ENCODE measurements around the gene DDX46.

DDX46 gene

DNA sequence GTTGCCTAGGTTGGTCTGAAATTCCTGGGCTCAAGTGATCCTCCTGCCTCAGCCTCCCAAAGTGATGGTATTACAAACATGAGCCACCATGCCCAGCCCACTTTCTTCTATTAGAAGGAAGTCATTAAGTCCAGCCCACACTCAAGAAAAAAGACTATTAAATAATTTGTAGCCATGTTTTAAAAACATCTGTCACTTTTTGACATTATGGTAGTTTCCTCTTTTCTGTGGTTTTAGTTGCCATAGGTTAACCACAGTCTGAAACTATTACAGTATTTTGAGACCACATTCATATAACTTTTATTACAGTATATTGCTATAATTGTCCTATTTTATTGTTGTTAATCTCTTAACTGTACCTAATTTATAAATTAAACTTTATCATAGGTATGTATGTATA lies 55.2 kb downstream of the DDX46 start:
- no peak for DNase-seq (ENCODE audit: extremely low read depth, low read depth)
- TF ChIP-seq, protein P1, sequence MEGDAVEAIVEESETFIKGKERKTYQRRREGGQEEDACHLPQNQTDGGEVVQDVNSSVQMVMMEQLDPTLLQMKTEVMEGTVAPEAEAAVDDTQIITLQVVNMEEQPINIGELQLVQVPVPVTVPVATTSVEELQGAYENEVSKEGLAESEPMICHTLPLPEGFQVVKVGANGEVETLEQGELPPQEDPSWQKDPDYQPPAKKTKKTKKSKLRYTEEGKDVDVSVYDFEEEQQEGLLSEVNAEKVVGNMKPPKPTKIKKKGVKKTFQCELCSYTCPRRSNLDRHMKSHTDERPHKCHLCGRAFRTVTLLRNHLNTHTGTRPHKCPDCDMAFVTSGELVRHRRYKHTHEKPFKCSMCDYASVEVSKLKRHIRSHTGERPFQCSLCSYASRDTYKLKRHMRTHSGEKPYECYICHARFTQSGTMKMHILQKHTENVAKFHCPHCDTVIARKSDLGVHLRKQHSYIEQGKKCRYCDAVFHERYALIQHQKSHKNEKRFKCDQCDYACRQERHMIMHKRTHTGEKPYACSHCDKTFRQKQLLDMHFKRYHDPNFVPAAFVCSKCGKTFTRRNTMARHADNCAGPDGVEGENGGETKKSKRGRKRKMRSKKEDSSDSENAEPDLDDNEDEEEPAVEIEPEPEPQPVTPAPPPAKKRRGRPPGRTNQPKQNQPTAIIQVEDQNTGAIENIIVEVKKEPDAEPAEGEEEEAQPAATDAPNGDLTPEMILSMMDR (IDR thresholded peaks at IDR 0.05; ENCODE audit: low read depth, low read length): no peak

DNA sequence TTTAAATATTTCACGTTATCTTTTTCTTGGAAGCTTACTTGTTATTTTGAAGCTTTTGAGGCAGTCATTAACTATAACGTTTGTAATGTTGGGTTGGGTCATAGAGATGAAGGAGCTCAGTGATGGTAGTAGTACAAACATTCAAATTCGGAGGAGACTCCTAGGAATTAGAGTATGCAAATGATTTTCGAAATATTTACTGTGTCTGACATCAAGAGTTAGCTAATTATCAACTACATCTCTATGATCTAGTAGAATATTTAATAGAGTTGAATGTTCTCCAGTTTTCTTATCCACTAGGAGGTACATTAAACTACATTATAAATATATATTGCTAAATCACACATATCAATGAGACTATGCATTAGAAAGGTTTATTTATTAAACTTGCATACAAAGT lies 58.4 kb downstream of the DDX46 start:
- TF ChIP-seq, protein P1 (IDR thresholded peaks at IDR 0.05; ENCODE audit: low read depth, low read length): no peak
- no peak for DNase-seq (ENCODE audit: extremely low read depth, low read depth)

DNA sequence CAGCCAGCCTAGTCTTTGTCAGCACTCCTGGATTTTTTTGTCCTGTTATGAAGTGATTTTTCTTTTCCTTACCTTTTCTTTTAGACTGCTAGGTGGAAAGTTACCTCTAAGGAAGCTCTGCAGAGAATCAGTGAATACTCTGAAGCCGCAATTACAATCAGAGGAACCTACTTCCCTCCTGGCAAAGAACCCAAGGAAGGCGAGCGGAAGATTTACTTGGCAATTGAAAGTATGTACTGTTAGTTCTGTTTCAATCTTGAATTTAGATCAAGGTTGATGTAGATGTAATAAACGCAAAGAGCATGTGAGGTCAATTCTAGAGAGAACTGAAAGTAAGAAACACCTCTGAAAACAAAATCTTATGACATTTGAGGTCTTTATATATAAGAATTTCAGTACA lies 60.2 kb downstream of the DDX46 start:
- no peak for DNase-seq (ENCODE audit: extremely low read depth, low read depth)
- TF ChIP-seq, protein P1 (IDR thresholded peaks at IDR 0.05; ENCODE audit: low read depth, low read length): no peak

DNA sequence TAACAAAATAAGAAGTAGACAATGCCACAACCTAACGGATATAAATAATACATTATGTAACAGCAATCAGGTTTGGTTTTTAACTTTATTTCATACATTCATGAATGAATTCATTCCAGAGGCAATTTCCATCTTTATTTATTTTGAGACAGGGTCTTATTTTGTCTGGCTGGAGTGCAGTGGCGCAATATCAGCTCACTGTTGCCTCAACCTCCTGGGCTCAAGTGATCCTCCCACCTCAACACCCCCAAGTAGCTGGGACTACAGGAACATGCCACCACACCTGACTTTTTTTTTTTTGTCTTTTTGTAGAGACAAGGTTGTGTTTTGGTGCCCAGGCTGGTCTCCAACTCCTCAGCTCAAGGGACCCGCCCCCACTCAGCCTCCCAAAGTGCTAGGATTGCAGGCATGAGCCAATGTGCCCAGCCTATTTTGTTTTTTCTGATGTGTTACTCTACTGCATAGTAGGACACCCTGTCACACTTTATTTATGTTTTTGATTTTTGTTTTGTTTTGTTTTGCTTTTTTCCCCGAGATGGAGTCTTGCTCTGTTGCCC lies 60.9 kb downstream of the DDX46 start:
- DNase-seq (ENCODE audit: extremely low read depth, low read depth): no peak
- TF ChIP-seq, protein P1 (IDR thresholded peaks at IDR 0.05; ENCODE audit: low read depth, low read length): no peak

DNA sequence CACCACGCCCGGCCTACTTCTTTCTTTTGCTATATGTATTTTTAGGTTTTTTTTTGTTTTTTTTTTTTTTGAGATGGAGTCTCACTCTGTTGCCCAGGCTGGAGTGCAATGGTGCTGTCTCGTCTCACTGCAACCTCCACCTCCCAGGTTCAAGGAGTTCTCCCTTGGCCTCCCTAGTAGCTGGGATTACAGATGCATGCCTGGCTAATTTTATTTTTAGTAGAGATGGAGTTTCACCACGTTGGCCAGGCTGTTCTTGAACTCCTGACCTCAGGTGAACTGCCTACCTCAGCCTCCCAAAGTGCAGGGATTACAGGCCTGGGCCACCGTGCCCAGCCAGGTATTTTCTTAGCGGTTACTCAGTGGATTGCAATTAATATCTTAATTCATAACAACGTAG lies 63.3 kb downstream of the DDX46 start:
- TF ChIP-seq, protein P1 (IDR thresholded peaks at IDR 0.05; ENCODE audit: low read depth, low read length): no peak
- no peak for DNase-seq (ENCODE audit: extremely low read depth, low read depth)

DNA sequence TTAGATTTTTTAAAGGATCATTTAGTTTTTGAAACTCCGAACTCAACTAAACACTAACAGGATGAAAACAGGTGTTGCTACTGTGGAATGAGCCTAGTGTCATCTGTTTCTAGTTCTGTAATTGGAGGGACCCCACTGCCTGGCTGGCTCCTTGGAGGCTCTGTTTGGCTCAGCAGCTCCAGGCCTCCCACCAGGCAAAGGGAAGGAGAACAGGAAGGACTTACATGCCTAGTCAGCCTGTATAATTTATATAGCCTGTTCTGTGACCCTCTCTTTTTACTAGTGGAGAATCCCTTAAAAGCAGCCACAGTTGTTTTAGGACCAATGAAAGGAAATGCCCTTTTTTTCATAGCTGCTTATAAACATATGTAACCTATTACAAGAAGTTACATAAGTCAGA lies 66.1 kb downstream of the DDX46 start:
- TF ChIP-seq, protein P1 (IDR thresholded peaks at IDR 0.05; ENCODE audit: low read depth, low read length): no peak
- DNase-seq (ENCODE audit: extremely low read depth, low read depth): no peak

DNA sequence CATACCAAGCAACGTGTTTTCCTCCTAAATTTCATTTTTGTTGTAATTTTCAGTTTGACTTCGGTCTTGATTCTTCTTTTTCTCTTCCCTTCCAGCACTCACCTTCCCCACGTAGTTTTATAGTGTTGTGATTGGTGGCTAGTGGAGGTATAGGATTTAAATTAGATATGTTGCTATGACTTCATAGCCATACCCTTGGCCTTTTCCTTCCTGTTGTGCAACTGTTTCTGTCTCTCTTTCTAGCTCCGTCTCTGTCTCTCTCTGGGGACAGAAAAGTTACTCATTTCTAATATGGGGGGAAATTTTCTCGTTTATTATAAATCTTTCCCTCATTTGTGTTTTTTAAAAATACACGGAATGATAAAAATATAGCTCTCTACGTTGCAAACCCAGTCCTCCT lies 66.6 kb downstream of the DDX46 start:
- TF ChIP-seq, protein P1 (IDR thresholded peaks at IDR 0.05; ENCODE audit: low read depth, low read length): no peak
- DNase-seq (ENCODE audit: extremely low read depth, low read depth): no peak
